Measurements from ENCODE around the gene PTPRR. TPM values are rescaled to one million over a fixed set of nuclear protein-coding genes. Genes with fewer than 3 reads are reported as not detected.

Gene PTPRR
- total and polyA plus RNA-seq, 10 of the 15 experiments (the other 5 are each of a cell fraction or from before 2014, with no cell fraction given) = 0.14 to 3.1 (median 0.42) TPM

DNA sequence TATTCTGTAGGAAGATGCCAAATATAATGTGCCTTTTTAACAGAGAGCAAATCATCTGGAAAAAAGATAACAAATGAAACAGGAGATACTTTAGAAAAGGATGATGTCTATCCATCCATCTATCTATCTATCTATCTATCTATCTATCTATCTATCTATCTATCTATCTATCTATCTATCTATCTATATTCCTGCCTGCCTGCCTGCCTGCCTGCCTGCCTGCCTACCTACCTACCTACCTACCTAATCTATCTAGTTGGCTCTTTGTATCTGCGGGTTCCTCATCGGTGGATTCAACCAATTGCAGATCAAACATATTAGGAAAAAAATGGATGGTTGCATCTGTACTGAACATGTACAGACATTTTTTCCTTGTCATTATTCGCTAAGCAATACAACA lies 294.4 kb downstream of the PTPRR start:
- no peak overlapping the region for H3K4me3 ChIP-seq
- intact Hi-C loops (cut with micrococcal nuclease; ENCODE audit: unreplicated experiment) = no loop called here
- ChIA-PET CTCF (no interaction called here), RAD21 (ENCODE audit: unreplicated experiment) (no interaction called here), POLR2A (no interaction called here), SMC1A (ENCODE audit: uncharacterized antibody, unreplicated experiment) (no interaction called here)
- no peaks in the 10 kb centered on the region for H3K27me3 ChIP-seq (replicated peaks in 1 of 2; ENCODE audit: control insufficient read depth in 2 of 2, insufficient read depth in 2 of 2, low read length in 1 of 2)
- H3K4me2 ChIP-seq (ENCODE audit: control insufficient read depth, insufficient read depth) = no peak overlapping the region
- FAIRE-seq = no peak
- H3K9ac ChIP-seq (ENCODE audit: control insufficient read depth, insufficient read depth, low read length) = no peak overlapping the region
- no peak overlapping the region for H2AFZ ChIP-seq (ENCODE audit: control insufficient read depth, low read depth, low read length)
- no peak overlapping the region for H3K27ac ChIP-seq (ENCODE audit: control insufficient read depth, insufficient read depth)
- DNase-seq (ENCODE audit: low read depth, low spot score) = no peak
- no peaks in the 10 kb centered on the region for H4K20me1 ChIP-seq (ENCODE audit: control insufficient read depth, insufficient read depth)
- no peaks in the 10 kb centered on the region for H3K36me3 ChIP-seq (ENCODE audit: control insufficient read depth in 2 of 2, insufficient read depth in 2 of 2, low read length in 1 of 2)
- H3K9me3 ChIP-seq (replicated peaks; ENCODE audit: control insufficient read depth, insufficient read depth, low read length) = no peaks in the 10 kb centered on the region
- no peaks in the 10 kb centered on the region for H3K79me2 ChIP-seq (ENCODE audit: control insufficient read depth, insufficient read depth, low read length)
- 63% methylated on average over 3 of the region's 3 CpGs for WGBS (ENCODE audit: insufficient coverage, insufficient replicate concordance, low lambda C conversion rate, missing lambda C conversion rate)
- in situ Hi-C loops (cut with MboI) = no loop called here
- H3K4me1 ChIP-seq (ENCODE audit: control insufficient read depth, insufficient read depth, low read length) = no peaks in the 10 kb centered on the region
- TF ChIP-seq STAT3 (IDR thresholded peaks at IDR 0.05; ENCODE audit: low read depth, low read length) (no peak), CEBPZ (IDR thresholded peaks at IDR 0.05; ENCODE audit: low read depth, low read length) (no peak), PKNOX1 (IDR thresholded peaks at IDR 0.05) (no peak), SREBF2 (IDR thresholded peaks at IDR 0.05; ENCODE audit: low read length) (no peak), SMAD5 (IDR thresholded peaks at IDR 0.05; ENCODE audit: low read depth) (no peak), SREBF1 (IDR thresholded peaks at IDR 0.05; ENCODE audit: low read length) (no peak), MXI1 (IDR thresholded peaks at IDR 0.05; ENCODE audit: low read depth, low read length) (no peak), RELB (IDR thresholded peaks at IDR 0.05; ENCODE audit: low read depth) (no peak), RB1 (IDR thresholded peaks at IDR 0.05; ENCODE audit: borderline replicate concordance) (no peak), CREB1 (IDR thresholded peaks at IDR 0.05; ENCODE audit: low read depth) (no peak), EED (IDR thresholded peaks at IDR 0.05; ENCODE audit: low read depth) (no peak), HDAC2 (IDR thresholded peaks at IDR 0.05) (no peak), TARDBP (IDR thresholded peaks at IDR 0.05; ENCODE audit: borderline replicate concordance) (no peak), LARP7 (IDR thresholded peaks at IDR 0.05) (no peak), RAD51 (IDR thresholded peaks at IDR 0.05) (no peak), ZNF217 (IDR thresholded peaks at IDR 0.05) (no peak), NFYB (IDR thresholded peaks at IDR 0.05; ENCODE audit: insufficient read depth, low read depth, low read length) (no peak), STAT1 (conservative IDR thresholded peaks at IDR 0.05) (no peak), BCL11A (IDR thresholded peaks at IDR 0.05; ENCODE audit: low read depth, low read length) (no peak)
- TF ChIP-seq, protein P1, sequence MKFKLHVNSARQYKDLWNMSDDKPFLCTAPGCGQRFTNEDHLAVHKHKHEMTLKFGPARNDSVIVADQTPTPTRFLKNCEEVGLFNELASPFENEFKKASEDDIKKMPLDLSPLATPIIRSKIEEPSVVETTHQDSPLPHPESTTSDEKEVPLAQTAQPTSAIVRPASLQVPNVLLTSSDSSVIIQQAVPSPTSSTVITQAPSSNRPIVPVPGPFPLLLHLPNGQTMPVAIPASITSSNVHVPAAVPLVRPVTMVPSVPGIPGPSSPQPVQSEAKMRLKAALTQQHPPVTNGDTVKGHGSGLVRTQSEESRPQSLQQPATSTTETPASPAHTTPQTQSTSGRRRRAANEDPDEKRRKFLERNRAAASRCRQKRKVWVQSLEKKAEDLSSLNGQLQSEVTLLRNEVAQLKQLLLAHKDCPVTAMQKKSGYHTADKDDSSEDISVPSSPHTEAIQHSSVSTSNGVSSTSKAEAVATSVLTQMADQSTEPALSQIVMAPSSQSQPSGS (IDR thresholded peaks at IDR 0.05; ENCODE audit: low read length) = no peak
- no peak for ATAC-seq
- BruUV-seq (replicated peaks) = no TSS peak
